Fibroblast of skin of left biceps (primary cell): ENCODE data around the gene TWIST1.

Source experiments
- DNase-seq, 2 experiments: peaks; one replicate each; pipeline ENCODE4 v3.0.0-alpha.2; 2013; ENCODE audit warnings: low read depth in 2 of 2

The TWIST1 gene

GRCh38 chr7:19113855-19114550 is 3.4 kb downstream of the TWIST1 start:
- no peak for DNase-seq

- no peak for DNase-seq
Measured at GRCh38 chr7:19113002-19113350, 4.5 kb downstream of the TWIST1 start.

GRCh38 chr7:19112274-19113001 is 5.0 kb downstream of the TWIST1 start:
- DNase-seq: no peak

- no peak for DNase-seq
Measured at GRCh38 chr7:19111474-19112273, 5.8 kb downstream of the TWIST1 start.

GRCh38 chr7:19110776-19111175 is 6.7 kb downstream of the TWIST1 start:
- DNase-seq: no peak

GRCh38 chr7:19110026-19110730 is 7.3 kb downstream of the TWIST1 start:
- DNase-seq: no peak

GRCh38 chr7:19109000-19109946 is 8.2 kb downstream of the TWIST1 start:
- DNase-seq: no peak

GRCh38 chr7:19107356-19108146 is 9.9 kb downstream of the TWIST1 start:
- DNase-seq: peak; percentile 64 to 75

- no peak for DNase-seq
Measured at GRCh38 chr7:19107081-19107355, 10.4 kb downstream of the TWIST1 start.

GRCh38 chr7:19106241-19107080 is 11.0 kb downstream of the TWIST1 start:
- DNase-seq: no peak

- DNase-seq: no peak
Measured at GRCh38 chr7:19105546-19105945, 11.9 kb downstream of the TWIST1 start.

- no peak for DNase-seq
Measured at GRCh38 chr7:19104811-19105210, 12.6 kb downstream of the TWIST1 start.

- no peak for DNase-seq
Measured at GRCh38 chr7:19102884-19103283, 14.6 kb downstream of the TWIST1 start.

- no peak for DNase-seq
Measured at GRCh38 chr7:19101909-19102308, 15.5 kb downstream of the TWIST1 start.

GRCh38 chr7:19101472-19101871 is 16.0 kb downstream of the TWIST1 start:
- DNase-seq: no peak

- DNase-seq: no peak
Measured at GRCh38 chr7:19099924-19100323, 17.5 kb downstream of the TWIST1 start.

GRCh38 chr7:19099194-19099593 is 18.2 kb downstream of the TWIST1 start:
- no peak for DNase-seq

GRCh38 chr7:19098510-19098909 is 18.9 kb downstream of the TWIST1 start:
- DNase-seq: no peak
